ENCODE data around the gene SMC3.
"Not testable (repeated sequence)": the region's sequence is repeated elsewhere in the genome, so short reads cannot be mapped to it uniquely, and the experiment has no call there.

The SMC3 gene

DNA sequence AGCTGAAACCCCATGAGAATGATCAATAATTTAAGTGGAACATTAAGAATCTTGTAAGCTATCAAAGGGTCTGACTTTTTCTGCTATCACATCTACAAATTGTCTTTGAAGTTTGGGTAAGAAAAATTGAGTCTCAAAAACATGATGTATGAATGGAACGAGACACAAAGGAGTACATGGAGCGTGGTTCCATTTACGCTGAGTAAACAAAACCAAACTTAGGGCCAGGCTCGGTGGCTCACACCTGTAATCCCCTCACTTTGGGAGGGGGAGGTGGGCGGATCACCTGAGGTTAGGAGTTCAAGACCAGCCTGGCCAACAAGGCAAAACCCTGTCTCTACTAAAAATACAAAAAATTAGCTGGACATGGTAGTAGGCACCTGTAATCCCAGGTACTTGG is 24.3 kb downstream of the SMC3 start:
- no peak for DNase-seq

DNA sequence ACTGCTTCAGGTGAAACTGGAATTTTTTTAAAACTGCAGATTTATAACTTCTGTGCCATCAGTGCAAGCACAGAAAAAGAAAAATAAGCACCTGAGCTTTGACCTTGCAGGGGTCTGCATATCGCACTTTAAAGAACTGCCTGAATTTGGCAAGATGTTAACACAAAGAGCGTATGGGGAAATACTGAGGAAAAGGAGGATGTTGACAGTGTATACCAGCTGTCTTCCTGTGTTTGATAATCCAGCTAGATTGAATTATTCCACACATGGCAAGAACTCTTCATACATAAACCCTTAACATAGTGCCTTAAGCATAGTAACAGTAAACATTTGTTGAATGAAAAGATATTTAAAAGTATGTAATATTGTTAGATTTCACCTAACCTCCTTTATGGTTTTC is 30.0 kb downstream of the SMC3 start:
- no peak for DNase-seq

DNA sequence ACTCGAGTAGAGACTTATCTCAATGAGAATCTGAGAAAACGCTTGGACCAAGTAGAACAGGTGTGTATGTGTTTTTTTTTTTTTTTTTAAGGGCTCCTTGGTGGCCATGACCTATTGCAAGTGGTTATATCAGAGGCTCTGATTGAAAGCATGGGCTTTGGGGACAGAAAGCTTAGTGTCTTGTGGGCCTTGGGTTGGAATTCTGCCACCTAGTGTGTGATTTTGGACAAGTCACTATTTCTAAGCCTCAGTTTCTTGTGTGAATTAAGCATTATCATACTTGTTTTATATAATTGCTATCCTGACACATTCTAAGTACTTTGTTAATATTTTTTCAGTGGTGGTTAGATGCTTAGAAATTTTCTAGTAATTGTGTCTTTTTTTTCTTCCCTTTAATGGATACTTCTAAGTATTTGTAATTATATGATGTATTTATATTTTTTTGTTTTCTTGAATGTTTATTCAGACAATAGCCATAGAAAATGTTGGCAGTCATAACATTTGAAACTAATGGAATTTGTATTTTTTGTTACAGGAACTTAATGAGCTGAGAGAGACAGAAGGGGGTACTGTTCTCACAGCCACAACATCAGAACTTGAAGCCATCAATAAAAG is 33.1 kb downstream of the SMC3 start:
- DNase-seq, result peak; percentile 67 to 76

DNA sequence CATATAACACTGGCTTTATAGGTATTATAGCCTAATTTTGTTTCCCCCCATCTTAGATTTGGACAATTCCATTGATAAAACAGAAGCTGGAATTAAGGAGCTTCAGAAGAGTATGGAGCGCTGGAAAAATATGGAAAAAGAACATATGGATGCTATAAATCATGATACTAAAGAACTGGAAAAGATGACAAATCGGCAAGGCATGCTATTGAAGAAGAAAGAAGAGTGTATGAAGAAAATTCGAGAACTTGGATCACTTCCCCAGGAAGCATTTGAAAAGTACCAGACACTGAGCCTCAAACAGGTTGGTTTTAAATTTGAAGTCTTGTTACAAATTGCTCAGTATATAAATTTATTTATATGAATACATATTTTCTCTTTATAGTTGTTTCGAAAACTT is 34.1 kb downstream of the SMC3 start:
- DNase-seq, result no peak

DNA sequence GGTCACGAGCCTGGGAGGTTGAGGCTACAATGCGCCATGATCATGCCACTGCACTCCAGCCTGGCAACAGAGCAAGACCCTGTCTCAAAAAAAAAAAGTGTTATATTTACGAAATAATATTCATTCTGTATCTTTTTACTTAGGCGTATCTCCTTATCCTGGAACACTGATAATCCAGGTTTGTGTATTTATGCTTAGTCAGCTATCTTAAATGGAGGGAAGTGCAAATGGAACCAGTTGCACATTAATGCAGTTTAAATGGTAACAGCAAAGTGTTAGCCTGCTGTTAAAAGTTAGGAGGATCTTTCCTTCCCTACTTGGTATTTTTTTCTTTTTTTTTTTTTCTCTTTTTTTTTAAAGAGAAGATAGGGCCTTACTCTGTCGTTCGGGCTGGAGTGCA is 40.6 kb downstream of the SMC3 start:
- no peak for DNase-seq

DNA sequence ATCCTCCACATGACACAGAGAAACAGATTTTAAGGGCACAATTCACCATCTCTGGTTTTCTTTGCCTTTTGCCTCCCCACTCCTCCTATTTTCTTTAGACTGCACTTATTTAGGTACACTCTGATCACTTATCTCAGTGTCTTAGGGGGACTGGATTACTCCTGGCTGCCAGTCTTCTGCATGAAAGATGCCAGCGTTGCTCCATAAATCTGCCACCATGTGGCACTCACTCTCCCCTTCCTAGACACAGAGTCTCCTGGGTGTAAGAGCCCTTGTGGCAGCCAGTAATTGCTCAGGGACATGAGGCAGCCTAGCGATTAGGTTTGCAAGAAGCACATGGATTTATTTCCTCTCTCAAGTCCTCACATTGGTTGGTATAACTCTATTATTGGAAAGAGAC is 42.1 kb downstream of the SMC3 start:
- DNase-seq, result peak in 1 of 2 experiments; percentile 9

DNA sequence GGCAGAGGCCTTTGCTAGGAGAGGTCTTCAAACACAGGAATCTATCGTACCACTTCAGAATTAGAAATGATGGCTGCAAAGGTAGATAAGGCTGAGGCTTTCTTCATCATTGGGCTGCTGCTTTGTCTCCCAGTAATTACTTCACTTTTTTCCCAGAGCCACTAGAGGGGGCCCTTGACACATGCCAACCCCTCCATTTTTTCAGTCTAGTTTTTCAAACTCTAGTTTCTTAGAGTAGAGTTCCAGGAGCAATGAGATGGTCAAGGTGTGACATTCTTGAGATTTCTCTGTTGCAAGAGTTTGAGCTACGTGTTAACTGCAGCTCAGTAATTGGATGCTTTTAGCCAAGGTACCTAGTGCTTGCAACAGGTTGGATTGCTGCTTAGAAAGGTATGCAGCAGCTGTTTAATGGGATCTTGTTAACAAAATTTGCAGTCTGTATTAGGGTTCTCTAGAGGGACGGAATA is 42.8 kb downstream of the SMC3 start:
- peak; percentile 39 to 59 for DNase-seq

DNA sequence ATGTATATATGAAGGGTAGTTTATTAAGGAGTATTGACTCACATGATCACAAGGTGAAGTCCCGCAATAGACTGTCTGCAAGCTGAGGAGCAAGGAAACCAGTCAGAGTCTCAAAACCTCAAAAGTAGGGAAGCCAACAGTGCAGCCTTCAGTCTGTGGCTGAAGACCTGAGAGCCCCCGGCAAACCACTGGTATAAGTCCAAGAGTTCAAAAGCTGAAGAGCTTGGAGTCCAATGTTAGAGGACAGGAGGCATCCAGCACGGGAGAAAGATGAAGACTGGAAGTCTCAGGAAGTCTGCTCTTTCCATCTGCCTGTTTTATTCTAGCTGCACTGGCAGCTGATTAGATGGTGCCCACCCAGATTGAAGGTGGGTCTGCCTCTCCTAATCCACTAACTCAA is 43.3 kb downstream of the SMC3 start:
- DNase-seq, result not testable (repeated sequence)

DNA sequence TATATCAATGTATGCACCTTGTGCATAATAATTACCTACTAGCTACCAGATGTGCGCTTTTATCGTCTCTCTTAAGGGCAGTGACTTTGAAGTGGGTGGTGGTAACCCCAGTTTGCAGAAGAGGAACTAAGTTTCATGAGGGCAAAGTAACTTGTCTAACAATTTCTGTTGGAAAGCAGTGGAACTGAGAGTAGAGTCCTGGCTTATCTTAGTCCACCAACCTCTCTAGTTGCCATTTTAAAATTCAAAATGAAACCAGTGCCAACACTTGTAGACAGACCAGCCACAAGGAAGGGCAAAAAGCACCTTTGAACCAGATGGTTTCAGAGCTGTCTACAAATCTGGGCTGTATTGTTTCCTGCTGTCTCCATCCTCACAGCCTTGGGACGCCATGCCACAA is 44.6 kb downstream of the SMC3 start:
- DNase-seq, result no peak

DNA sequence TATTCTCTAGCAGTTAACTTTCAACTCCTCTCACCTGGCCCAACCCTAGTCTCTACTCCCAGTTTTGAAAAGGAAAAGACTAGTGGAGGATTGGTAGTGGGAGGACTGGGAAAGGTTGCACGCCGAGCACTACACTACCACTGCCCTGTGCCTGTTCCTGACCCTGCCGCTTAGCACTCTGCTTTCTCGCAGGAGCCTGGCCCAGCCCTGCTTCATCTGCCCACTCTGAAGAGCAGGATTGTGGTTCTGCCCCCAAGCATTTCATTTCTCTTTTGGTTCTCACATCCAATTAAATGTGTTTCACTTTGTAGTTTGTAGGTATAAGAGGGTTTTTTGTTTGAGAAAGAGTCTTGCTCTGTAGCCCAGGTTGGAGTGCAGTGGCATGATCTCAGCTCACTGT is 45.1 kb downstream of the SMC3 start:
- DNase-seq, result no peak

DNA sequence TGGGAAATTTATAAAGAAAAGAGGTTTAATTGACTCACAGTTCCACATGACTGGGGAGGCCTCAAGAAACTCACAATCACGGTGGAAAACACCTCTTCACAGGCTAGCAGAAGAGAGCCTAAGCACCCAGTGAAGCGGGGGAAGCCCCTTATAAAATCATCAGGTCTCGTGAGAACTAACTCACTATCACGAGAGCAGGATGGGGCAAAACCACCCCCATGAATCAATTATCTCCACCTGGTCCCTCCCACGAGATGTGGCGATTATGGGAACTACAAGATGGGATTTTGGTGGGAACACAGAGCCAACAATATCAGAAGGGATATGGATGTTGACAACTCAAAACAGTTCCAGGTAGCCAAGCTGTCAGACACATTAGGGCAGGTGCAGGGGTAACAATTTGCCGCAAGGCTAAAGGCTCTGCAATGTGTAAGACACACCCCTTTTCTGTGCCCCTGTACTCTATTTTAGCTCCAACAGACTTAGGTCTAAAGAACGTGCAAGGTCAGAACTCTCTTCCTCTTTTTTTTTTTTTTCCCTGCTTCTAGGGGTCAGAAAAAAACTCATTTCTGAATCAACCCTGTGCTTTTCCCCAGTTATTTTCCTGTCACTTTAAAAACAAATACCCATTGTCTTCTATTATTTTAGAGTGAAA is 46.0 kb downstream of the SMC3 start:
- peak in 1 of 2 experiments; percentile 3 for DNase-seq

DNA sequence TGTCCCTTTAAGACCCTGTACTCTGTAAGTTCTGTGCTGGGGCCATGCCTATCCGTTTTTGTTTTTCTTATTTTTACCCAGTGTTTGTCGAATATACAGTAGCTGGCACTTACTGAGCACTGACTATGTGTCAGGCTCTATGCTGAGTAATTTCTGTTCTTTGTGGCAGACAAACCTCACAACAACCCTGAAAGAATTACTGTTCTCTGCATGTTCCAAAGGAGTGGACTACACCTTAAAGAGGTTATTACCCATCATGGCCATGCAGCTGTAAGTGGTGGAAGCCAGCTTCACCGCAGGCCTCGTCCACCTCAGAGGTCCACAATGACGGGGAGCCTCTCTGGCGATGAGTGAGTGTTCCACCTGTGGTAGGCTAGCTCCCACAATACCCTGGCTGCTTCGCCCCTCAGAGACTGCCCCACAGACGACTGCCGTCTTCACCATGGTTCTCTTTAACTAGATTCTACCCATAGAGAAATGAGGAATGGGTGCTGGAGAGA is 46.6 kb downstream of the SMC3 start:
- DNase-seq, result no peak

DNA sequence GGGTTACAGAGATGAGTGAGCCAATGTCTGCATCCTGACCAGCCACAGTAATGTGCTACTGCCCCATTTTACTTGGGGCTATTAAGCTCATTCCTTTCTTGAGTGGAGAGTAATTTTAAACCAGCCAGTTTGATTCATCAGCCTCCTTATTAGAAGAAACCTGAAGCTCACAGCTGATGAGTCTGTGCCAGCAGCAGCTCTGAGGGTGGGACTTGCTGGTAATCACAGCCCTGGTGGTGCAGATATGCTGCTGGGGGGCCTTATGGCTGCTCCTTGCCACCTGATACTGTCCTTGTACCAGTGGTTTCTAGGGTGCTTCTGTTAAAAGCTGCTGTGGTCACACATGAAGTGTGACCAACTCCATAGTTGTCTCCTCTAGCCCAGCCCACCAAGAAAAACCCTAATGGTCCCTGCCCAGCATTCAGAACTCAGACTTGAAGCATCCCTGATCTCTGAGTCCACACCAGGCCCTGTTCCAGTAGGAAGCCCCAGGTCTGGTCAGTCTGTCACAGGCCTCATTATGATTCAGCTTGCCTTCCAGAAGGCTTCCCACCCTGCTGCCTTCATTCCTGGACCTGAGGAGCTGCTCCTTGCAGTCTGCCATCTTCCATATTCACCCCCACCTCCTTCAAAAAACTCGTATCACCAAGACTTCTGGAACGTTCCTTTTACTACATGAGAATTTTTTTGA is 47.7 kb downstream of the SMC3 start:
- DNase-seq, result no peak

DNA sequence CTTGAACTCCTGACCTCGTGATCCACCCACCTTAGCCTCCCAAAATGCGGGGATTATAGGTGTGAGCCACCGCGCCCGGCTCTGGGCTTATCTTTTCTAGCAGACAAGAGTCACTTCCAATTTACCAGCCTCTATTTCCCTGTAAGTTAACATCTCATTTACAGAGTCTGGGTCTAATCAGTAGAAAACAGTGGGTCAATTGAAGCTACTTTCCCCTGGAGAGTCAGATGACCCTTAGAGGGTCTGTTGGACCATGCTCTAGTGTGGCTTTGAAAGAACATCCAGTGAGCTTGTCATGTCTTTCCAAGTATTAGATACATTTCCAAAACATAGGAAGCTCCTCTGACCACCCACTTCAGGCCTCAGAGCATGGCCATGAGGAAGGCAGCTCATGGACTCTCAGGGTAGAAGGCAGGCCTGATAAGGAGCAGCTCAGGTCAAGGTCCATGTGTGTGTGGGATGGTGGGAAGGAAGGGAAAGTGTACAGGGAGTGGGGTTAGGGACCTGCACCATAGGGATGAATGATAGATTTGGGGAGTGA is 49.1 kb downstream of the SMC3 start:
- no peak for DNase-seq

DNA sequence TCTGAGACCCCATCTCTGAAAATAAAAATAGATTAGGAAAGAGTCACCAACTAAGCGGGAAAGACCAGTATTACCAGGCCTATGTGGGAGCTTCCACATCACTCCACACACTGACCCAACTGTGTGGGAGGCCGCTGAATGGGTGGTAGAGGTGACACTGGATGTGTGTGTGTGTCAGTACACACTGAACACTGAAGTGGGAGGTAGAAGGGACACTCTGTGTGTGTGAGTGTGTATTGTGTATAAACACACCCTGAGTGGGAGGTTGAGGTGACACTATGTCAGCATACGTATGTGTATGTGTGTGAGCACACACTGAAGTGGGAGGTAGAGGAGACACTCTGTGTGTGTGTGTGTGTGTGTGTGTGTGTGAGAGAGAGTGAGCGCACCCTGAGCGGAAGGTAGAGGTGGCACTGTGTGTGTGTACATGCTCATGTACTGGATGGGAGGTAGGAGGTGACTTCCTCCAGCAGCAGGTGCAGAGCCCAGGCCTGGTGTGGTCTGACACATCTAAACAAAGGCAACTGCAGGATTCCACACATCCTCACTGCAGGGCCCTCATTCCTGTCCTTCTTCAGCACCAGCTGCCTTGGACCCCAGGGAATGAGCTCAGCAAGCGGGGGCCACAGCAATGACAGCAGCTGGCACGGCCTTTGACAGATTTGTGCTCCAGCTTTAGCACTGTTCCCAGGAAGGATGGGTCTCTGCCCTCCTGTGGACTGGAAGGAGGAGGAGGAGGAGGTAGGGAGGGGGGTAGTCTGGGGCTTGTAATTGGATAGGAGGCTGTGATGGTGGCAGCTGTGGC is 50.1 kb downstream of the SMC3 start:
- no peak for DNase-seq

DNA sequence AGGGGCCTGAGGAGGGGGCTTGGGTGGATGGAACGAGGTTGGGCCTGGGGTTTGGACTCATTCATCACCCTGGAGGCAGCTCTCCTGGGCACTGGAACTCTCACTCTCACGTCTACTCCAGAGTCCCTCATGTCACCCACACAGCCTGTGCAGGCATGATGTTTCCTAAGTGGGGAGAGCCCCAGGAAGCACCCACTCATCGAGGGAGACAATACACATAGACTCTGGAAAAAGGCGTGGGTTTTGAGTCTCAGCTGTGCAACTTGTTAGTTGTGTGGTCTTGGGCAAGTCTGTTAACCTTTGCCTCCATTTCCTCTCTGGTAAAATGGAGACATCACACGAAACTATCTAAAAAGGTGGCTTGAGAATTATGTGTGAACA is 50.7 kb downstream of the SMC3 start:
- DNase-seq, result no peak

DNA sequence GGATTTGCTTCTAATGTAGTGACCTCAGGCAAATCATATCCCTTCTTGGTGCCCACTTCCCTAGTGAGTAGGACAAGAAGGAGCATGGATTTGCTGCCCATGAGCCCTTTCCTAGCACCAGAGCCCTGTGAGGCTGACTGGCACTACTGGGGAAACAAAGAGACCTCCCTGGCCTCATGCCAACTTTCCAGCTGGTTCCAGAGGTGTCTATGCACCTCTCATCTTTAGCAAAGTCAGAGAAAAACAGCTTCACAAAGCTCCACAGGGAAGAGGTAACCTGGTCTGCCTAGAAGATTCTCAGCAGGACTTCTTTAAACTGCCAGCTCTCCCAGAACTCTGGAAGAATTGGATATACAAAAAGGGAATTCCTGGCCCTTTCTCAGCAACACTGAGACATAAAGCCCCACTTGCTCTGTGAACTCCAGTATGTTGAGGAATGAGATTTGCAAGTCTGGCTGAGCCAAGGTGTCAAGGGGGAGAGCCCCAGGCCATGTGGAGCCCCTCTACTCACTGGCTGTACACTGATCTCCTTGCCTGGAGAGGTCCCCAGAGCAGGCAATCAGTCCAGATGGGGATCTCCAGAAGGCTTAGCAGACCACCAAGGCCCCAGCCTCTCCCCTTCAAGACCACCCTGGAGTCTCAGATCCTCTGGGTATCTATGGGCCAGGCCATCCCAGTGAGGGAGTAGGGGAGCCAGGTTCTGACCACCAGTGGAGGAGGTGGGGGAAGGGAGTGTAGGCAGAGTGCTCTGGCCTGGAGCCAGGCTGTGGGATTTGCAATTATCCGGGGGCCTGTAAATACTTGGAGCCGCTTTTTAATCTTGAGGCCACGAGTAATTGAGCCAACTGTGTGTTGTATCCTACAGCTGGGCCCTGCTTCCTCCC is 52.3 kb downstream of the SMC3 start:
- no peak for DNase-seq

DNA sequence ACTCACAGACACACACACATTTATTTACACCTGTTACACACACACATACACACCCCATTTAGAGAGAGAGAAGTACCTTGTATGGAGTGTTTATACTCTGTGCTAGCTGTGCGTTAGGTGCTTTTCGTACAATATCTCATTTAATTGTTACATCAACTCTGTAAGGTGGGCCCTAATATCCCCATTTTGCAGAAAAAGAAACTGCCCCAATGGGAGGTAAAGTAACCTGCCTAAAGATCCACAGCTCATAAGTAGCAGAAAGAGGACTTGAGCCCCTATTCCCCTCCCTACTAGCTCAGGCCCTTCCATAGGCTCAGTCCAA is 52.9 kb downstream of the SMC3 start:
- DNase-seq, result no peak

DNA sequence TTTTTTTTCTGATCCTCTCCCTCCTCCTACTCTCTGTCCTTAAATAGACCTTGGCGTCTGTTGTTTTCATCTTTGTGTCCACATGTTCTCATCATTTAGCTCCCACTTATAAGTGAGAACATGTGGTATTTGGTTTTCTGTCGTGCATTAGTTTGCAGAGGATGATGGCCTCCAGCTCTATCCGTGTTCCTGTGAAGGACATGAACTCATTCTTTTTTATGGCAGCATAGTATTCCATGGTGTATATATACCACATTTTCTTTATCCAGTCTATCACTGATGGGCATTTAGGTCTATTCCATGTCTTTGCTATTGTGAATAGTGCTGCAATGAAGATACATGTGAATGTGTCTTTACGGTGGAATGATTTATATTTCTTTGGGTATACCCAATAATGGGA is 55.8 kb downstream of the SMC3 start:
- not testable (repeated sequence) for DNase-seq

DNA sequence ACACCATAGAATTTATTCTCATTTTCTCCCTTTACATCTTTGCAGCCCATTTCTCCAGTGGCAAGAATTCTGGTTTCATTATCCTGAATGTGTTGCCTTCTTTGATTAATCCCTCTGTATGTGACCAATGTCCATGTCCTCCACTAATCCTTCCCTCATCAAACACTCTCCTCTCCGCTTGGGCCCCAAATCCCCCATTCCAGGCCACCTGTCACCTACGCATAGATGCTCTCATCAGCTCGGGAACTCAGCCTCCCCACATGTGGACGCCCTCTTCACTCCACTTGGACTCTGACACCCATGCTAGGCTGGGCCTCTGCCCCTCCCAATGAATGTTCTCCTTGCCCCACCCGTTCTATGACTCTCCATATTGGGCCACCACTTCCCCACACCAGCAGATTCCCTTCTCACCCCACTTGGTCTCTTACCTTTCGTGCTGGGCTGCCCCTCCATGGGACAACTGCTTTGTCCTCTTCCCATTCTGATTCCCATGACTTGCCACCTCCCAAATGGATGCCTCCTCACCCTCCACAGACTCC is 57.9 kb downstream of the SMC3 start:
- DNase-seq, result no peak

DNA sequence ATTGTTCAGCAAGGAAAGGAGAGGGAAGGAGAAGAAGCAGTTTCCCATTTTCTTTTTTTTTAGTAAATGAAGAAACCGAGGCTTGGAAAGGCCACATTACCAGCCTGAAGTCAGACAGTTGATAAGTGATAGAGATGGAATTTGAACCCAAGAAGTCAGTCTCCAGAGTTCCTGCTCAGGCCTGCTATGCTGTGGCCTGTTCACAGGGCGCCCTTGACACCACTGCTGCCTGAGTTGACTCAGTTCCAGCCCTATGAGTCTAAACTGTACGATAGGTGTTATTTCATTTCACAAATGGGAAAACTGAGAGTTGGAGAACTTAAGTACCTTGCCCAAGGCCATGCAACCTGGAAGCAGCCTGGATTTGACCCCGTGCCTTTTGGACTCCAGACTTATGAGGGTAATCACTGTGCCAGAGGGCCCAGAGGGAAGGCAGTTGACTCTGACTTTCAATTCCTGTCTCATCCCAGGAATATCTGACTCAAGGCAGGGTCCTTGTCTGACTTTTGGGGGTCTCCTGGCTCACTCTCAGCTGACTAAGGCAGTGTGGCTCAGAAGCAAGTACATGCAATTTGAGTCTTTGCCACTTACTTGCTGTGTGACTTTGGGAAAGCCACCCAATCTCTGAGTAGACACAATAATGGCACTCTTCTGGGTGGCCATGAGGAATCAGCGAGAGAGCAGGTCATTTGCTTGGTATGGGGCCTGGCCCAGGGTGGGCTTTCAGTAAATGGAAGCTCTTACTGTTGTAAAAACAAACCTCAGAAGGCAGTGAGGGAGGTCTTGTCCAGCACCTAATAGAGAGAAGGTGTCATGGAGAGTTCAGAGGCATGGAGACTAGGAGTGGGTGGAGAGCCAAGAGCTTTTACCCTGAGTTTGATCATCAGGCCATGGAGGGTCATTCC is 58.7 kb downstream of the SMC3 start:
- DNase-seq, result no peak
